Stimulated activated naive CD8-positive, alpha-beta T cell treated with anti-CD3 and anti-CD28 coated beads, Interleukin-15, Interleukin-2, amounts not matched to agents 100 U/mL and 50 U/mL, for 24 hours (primary cell): Measurements from ENCODE around the gene ADCY10.
A peak's percentile ranks its signal among the peaks of the same experiment; 100 is the strongest.
"Not testable (repeated sequence)": the region's sequence is repeated elsewhere in the genome, so short reads cannot be mapped to it uniquely, and the experiment has no call there.

ENCODE experiments used
- ATAC-seq: fragments of 150-1000 bp; cut with Tn5 transposase; one replicate; pipeline ENCODE4 v1.10.0; 2021
- DNase-seq: peaks from one replicate; pipeline ENCODE4 v3.0.0; 2021

Gene ADCY10

DNA sequence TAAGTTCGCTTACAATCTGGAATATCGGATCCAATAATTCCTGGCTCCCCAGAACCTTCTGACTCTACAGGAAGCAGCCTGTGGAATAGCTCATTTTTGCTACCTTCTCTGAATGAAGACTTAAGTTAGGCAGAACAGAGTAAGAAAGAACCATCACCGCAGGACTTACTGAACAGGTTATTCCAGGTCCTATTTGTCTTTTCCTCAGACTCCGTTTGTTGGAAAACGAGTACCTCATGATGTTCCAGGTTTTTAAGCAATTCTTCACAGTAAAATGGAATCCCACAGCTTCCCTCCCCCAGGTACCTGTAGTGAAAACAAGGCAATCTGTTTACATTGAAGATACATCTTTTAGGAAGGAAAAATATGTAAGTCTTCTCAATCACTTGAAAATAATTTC, 59.8 kb downstream of the ADCY10 start:
- DNase-seq (no peak), ATAC-seq (no peak)

GRCh38 chr1:167849666-167850065, 64.3 kb downstream of the ADCY10 start:
- ATAC-seq = no peak

GRCh38 chr1:167842872-167843271, 71.1 kb downstream of the ADCY10 start:
- ATAC-seq (no peak), DNase-seq (no peak)

More at GRCh38 chr1:167849666-167850065, 64.3 kb downstream of the ADCY10 start:
- DNase-seq = no peak

DNA sequence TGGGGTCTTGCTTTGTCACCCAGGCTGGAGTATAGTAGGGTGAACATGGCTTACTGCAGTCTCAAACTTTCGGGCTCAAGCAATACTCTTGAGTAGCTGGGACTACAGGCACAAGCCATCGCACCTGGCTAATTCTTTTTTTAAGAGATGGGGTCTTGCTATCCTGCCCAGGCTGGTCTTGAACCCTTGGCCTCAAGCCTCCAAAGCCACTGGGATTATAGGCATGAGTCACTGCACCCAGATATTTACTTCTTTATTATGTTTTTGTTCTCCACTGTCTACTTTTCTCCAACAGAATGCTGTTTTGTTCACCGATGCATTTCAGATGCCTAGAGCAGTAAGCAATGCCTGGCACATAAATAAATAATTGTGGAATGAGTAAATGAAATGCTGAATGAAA, 72.4 kb downstream of the ADCY10 start:
- no peak for DNase-seq
- ATAC-seq = no peak

DNA sequence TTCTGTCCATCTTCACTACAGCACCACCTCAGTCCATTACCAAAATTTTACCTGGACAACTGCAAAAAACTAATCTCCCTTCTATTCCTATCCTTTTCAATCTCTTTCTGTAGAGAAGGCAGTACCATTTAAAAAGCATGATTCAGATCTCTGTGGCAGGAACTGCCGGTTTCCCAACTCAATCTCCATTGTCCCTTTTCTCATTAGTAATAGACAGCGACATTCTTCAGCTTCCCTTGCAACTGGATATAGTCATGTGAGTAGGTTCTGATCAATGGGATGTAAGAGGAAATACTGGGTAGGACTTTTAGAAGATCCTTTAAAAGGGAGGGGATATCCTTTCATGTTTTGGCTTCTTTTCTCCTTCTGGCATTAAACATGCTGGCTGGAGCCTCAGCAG, 74.9 kb downstream of the ADCY10 start:
- DNase-seq (no peak), ATAC-seq (no peak)

DNA sequence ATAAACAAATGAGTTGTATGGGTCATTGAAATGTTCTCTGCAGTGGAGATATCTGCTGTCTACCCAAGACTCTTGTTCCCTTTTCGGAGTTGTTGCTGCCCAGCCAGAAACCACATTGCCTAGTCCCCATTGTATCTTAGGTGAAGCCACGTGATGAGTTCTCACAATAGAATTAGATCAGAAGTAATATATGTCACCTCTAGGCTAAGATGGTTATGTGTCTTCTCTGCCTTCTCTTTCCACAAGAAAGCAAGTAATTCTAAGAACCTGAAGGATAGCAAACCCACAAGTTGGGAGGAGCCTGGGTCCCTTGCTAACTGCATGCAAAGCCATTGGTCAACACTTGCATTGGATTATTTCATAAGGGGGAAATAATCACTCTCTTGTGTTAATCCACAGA, 76.6 kb downstream of the ADCY10 start:
- ATAC-seq (no peak), DNase-seq (no peak)

DNA sequence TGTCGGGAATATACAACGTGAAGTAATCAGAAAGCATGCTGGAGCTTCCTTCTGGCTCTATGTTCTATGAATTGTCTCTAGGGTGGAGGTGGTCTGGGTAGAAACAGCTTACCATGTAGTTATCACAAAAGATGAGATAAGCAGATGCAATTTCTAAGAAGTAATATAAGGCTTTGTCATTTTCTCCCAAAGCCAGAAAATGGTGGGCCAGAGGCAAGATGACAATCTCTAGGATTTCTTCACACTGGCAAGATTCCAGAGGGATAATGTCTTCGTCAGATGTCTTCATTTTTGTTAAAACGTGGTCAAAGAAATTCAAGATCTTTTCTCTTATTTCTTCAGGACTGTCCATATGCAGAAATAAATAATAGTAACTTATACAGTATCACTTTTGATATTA, 77.7 kb downstream of the ADCY10 start:
- no peak for DNase-seq
- ATAC-seq = no peak

- DNase-seq (no peak), ATAC-seq (no peak)
Observed at GRCh38 chr1:167833904-167834303, 80.0 kb downstream of the ADCY10 start.

- DNase-seq (no peak), ATAC-seq (no peak)
Observed at GRCh38 chr1:167832693-167833092, 81.2 kb downstream of the ADCY10 start.

DNA sequence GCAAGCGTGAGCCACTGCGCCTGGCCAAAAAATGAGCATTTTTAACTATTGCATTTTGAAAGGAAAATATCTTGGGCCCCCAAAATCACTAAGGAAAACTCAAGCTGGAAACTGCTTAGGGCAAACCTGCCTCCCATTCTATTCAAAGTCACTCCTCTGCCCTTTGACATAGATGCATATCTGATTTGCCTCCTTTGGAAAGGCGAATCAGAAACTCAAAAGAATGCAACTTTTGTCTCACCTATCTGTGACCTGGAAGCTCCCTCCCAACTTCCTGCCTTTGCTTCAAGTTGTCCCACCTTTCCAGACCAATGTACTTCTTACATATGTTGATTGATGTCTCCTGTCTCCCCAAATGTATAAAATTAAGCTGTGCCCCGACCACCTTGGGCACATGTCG, 83.3 kb downstream of the ADCY10 start:
- ATAC-seq, DNase-seq: not testable (repeated sequence)

DNA sequence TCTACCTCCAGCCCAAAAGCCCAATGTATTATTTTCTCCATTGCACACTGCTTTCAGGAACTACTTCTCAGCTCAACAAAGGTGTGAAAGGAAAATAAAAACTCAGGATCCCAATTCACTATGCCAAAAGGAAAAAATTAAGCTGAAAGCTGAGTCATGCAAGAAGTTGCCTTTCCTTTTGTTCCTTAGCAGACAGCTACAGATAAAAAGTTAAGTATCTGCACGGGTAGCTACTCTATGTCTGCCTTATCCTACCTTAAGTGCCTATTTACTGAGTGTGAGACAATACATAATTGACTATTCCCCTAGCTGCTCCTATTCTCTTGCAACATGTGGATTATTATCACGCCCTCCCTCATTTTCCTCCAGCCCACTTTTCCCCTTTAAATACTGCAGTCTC, 84.1 kb downstream of the ADCY10 start:
- ATAC-seq (no peak), DNase-seq (no peak)

- no peak for ATAC-seq
- no peak for DNase-seq
Observed at GRCh38 chr1:167826127-167826526, 87.8 kb downstream of the ADCY10 start.

DNA sequence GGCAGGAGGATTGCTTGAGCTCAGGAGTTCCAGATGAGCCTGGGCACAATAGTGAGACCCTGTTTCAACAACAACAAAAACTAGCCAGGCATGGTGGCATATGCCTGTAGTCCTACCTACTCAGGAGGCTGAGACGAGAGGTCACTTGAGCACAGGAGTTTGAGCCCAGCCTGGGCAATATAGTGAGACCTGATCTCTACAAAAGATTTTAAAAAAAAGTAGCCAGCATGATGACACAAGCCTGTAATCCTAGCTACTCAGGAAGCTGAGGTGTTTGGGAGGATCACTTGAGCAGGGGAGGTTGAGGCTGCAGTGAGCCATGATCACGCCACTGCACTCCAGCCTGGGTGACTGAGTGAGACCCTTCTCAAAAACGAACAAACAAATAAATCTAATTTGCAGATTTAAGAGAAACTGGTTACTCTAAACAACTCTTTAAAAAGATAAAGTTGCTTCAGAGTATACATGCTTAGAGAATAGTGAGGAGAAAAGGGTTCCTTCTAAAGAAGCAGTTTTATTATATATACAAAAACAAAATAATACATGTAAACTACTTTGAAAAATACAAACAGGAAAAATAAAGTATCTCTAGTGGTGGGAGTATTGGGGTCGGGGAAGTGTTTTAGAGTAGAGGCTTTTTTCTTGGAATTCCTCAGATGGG, 88.4 kb downstream of the ADCY10 start:
- DNase-seq (no peak), ATAC-seq (no peak)

GRCh38 chr1:167824163-167824794, 89.7 kb downstream of the ADCY10 start:
- DNase-seq (no peak), ATAC-seq (no peak)

DNA sequence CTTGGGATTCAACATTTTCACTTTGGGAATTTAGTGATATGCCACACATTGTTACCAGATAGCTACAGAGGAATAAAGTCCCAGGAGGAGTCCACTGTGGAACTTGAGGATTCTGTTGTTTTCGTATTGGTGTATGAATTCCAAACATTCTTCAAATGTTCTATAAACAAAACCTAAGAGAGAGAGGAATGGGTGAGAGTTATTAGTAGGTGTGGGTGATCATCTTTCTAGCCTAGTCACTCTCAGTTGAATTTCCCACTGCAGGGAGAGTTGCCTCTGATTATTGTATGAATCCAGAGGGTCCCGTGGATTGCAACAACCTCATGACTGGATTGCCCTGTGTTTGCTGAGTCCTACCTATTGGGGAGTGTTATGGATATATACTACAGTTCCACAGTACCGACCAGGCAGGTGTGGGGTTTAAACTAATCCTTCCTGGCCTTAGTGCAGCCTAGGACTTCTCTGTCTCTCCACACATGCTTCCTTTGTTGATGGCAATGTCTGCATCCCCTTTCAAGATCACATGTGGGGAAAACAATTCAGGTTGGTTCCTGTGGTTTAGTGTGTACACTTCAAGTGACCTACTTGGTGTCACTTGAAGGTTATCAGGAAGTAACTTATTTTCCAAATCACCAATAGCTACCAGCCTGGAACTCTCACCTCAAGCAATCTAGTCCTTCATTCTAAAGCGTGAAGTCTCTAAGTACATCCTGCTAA, 91.8 kb downstream of the ADCY10 start:
- no peak for DNase-seq
- no peak for ATAC-seq

GRCh38 chr1:167821356-167821685, 92.6 kb downstream of the ADCY10 start:
- no peak for DNase-seq
- ATAC-seq = no peak

GRCh38 chr1:167820684-167821355, 93.1 kb downstream of the ADCY10 start:
- ATAC-seq (no peak), DNase-seq (no peak)

- ATAC-seq = peak; percentile 79
- peak; percentile 40 for DNase-seq
Observed at GRCh38 chr1:167819849-167820683, 93.9 kb downstream of the ADCY10 start.

- no peak for ATAC-seq
- no peak for DNase-seq
Observed at GRCh38 chr1:167815650-167816049, 98.3 kb downstream of the ADCY10 start.

- ATAC-seq (no peak), DNase-seq (no peak)
Observed at GRCh38 chr1:167812972-167813371, 101.0 kb downstream of the ADCY10 start.

DNA sequence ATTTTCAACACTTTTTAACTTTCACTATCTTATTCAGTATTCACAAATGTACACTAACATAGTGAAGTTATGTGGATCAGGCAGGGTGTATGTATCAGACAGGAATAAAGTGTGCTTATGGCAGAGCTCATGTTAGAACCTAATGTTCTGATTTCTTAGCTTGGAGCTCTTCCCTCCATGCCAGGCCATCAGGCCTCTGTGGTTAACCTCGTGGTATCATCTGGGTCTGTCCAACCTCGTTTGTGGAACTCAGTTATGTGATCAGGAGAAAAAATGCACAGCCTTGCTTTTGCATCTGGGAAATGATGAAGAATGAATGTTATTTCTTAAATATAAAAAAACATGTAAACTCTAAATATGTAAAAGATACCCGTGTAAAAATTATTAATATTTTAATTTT, 105.2 kb downstream of the ADCY10 start:
- ATAC-seq (no peak), DNase-seq (no peak)

DNA sequence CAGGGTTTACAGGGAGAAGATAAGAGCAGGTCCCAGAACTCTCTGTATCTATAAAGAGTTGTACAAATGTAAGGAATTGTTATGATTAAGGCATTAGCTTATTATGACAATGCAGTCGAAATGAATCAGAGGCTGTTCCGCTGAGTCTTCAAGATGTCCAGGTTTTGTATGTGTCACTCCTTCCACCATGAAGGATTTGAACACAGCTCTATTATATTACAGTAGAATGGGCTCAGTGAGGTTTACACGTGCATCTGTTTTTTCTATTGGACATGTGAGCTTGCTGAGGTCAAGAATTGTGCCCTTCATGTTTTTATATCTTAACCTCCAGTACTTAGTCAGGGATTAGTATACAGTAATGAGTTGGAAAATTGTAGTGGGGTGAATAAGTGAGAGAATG, 105.8 kb downstream of the ADCY10 start:
- no peak for DNase-seq
- ATAC-seq = no peak
